GM18508 (cell line): ENCODE data around the gene ACER1.

Experiments
- ATAC-seq: cut with Tn5 transposase; IDR thresholded peaks from one replicate; pipeline ENCODE4 v1.9.1; 2021; ENCODE audit warnings: moderate number of reproducible peaks; ENCODE audit not compliant: insufficient read depth, unreplicated experiment

Gene ACER1

DNA sequence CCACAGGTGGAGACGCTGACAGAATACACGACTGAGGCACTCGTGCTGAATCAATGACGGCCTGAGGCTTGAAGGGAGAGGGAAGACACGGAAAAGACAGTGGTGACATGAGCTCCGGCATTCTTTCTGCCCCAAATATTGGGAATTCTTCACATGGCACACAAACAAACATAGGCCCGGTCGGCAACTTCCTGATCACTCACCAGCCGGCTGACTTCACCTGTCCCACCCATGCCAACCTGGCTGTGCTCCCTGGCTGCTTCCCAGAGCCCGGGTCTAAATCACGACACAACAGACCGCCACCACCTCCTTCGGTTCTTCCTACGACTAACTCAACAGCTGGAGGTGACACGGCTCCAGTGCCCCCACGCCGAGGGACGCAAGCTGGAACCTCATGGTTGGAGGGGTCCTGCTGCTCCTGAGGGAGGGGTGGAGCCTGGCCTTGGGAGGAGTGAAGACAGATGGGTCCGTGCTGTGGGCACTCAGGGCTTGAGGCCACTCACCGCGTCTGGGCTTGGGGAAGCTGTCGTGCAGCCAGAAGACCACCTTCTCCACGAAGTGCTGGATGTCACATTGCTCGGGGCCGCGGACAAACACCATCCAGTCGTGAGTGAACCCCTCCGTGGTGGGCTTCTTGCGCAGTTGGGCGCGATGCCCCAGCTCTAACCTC, 63.2 kb downstream of the ACER1 start:
- no peak for ATAC-seq

DNA sequence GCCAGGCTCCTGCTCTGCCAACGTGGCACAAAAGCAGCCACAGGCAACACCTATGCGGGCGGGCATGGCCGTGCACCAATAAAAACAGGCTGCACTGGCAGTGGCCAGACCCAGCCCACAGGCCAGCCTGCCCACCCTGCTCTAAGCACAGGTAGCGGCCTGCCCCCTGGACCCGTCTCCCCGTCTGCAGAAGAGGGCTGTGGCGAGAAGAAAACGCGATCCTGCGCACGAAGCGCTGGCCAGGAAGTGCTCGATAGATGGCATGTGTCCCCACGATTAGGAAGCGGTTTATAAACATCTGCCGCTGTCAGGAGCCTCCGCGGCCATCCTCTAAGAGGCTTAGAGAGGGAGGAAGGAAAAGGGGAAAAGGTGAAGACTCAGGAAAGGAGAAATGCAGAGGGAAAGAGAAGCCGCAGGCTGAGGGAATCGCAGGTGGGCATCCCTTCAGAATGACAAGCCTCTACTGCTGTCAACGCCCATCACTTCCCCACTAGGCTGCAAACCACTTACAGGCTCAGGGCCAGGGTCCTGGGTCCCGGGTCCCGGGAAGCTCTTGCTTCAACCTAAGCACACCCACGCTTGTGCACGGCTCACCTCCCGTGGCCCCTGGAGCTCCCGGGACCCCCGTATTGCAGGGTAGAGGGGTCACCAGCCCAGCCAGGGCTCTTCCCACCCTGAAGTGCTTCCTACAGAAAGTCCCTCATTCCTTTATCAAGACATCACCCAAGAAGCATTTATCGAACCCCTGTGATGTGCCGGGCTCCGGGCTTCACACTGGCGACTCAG, 64.1 kb downstream of the ACER1 start:
- ATAC-seq = no peak

DNA sequence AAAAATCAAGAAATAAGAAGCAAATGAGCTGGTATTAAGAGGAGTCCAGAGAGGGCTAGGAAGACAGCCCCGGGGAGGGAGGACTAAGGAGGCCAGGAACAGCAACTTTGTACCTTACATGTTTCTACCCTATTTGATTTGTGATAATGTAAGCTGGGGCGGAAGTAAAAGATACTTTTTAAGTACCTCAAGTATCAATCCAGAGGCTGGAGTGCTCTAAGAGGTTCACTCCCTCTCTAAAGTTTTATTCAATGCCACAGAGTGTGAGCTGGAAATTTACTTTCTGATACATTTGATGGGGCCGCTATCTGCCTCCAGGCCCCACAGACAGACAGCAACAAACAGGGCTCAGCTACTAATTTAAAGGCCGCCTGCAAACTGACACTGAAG, 65.0 kb downstream of the ACER1 start:
- no peak for ATAC-seq

DNA sequence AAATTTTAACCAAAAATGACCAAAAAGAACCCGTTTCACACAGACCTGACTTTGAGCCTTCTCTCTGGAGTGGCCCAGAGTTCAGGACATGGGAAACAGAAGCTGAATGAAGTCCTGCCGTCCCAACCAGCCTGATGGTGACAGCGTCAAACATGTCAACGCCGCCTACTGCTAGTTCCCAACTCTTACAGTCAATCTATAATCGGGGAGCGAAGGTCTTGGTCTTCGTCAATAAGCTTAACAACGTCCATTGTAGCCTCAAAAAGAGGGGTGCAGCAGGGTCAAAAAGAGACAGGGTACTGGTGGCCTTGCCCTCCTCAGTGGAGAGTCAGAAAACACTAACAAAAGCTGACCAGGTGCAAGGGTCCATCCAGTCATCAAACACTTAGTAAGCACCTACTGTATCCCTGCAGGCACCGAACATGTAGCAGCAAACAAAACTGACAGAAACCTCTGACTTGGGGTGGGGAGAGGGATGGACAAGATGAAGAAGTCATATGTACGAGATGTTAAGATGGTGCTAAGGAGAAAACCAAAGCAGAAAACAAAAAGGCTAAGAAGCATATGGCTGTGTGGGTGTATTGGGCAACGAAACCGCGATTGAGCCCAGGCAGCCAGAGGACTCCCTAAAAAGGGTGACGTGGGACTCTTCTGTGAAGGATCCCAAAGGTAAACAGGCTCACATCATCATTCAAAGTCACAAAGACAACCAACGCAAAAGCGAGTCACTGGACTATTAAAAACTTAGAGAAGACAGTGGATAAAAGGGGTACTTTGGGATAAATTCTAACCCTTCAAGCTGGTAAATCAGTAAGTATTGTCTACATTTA, 65.6 kb downstream of the ACER1 start:
- no peak for ATAC-seq

GRCh38 chr19:6264803-6265202, 68.6 kb downstream of the ACER1 start:
- no peak for ATAC-seq

DNA sequence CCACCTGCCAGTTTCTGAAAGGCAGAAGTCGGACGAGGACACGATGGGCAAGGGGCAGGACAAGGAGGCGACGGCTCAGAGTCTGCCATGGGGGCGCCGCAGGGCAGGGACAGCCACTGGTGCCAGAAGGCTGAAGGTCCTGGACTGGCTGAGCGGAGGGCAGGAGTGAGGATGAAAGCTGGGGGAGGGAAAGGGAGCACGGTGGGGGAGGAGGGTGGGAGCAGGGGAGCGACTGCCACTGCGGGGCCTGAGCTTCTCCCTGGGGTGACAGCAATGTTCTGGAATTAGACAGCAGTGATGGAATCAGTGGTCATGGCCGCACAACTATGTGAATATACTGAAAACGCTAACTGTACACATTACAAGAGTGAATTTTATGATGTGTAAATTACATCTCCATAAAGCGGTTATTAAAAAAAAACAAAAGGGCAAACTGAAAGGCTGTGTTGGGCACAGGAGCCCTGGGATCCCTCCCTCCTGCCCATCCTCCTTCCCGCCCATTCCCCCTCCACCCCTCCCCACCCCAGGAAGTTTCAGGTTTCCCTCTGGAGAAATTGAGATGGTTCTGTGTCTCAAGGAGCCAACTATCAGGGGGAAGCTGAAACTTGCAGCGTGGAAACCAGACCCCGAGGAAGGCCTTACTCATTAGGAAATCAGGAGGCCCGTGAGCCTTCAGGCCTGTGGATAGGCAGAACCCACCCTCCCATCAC, 69.5 kb downstream of the ACER1 start:
- ATAC-seq = no peak

DNA sequence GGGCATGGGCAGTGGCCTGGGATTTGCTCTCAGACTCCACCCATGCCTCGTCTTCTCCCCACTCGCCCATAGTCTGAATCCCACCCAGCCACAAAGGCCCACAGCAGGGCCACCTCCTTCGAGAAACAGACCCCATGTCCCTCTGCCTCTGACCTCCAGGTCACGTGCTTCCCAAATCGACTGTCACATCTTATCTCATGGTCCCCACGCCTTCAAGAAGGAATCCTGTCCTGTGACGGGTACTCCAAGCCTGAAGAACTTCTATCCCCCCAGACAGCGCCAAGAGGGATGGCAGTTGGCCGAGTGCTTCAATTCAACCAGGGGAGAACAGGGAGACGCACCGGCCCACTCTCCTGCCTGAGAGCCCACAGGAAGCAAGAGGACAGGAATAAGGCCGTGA, 70.1 kb downstream of the ACER1 start:
- ATAC-seq = no peak

GRCh38 chr19:6262519-6262918, 70.9 kb downstream of the ACER1 start:
- no peak for ATAC-seq

- ATAC-seq = no peak
Observed at GRCh38 chr19:6261883-6262282, 71.5 kb downstream of the ACER1 start.

DNA sequence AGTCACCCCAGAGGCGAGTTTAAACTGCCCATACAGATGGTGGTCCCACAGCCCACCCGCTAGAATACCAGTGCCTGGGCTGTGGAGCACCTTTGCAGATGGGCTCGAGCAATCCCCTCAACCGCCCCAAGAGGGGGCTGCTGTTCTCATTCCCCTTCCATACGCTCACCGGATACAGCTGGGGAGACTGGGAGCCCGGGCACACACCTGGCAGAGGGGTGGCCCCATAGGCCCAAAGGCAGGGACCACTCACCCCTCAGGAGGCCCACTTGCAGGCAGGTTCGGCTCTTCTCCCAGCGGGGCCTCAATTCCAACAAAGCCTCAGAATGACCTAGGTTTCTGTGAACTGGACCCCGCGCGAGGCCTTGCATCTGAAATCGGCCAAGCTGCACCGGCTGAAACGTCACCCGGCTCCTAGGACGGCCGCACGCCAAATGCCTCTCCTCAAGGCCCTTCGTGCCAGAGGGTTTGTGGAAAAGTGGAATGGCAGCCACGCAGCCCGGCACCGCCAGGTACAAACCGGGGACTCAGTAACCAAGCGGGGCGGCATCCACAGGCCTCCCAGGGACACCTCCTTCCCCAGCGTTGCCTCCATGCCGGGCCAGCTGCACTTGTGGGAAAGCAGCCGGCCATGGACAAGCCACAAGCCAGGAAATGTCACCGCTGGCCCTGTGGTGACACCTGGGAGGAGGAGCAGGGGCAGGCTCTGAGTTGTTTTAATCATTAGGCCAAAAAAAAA, 72.3 kb downstream of the ACER1 start:
- ATAC-seq = no peak

GRCh38 chr19:6260376-6260775, 73.0 kb downstream of the ACER1 start:
- ATAC-seq = no peak

- ATAC-seq = no peak
Observed at GRCh38 chr19:6259312-6259861, 74.0 kb downstream of the ACER1 start.

DNA sequence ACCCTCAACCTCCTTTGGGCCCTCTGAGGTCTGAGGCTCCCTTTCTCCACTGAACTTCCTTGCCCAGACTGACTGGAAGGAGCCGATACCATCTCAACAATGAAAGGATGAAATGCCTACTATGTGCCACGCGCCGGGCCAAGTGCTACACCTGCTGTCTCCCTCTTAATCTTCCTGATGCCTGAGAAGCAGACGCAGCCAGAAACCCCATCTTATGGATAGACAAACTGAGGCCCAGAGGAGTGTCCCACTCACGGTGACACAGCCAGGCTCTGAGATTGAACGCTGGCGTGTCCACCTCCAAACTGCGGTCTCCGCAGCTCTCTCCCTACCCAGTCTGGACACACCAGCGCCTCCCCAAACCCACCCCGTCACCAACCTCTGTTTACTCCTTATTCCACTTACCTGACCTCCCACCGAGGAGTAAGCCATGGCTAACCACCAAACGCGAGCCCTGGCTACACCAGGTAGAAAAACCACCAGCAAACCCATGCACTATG, 74.5 kb downstream of the ACER1 start:
- ATAC-seq = no peak
